ENCODE measurements around the gene B9D1.

B9D1 gene

DNA sequence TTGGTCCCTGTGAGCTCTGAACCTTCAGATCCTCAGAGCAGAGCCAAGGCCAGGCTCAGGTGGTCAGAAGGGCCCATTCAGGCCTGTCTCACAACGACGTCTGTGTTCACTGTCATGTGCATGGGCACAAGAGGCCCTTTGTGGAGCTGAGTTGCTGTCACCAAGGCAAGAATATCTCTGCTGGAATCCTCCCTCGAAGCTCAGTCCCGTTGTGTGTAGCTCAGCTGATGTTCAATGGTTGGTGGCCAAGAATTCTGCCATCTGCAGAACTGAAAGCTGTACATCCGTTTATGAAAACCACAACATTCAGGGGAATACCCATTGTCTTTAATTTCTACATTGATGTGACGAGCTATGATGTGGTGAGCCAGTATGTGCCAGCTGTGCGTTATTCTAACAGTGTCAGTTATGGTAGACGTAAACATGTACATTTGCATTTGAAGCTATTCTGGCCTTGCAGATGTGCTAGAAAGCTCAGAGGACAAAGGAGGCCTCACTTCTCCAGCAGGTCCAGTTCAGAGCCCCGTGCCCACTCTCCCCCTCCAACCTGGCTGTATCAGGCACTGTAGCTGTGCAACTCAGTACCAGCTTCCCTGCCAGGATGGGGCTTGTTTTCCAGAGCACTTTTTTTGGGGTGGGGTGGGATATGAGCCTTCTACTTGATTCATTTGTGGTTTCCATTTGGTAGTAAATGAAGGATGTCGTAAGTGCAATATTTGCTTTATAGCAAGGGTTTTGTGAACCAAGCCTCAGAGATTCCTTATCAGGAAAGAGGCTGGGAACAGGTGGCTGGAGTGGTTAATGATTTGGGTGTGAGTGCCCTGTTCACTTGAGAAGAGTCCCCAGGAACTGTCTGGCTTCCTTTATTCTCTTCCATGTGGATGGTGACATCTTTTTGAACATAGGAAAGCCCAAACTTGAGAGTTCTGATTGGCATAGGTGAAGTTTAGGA lies 56.1 kb downstream of the B9D1 start:
- no peaks in the 10 kb centered on the region for H3K27me3 ChIP-seq (replicated peaks; ENCODE audit: insufficient read depth, low read length)
- H4K20me1 ChIP-seq (ENCODE audit: insufficient read depth, low read length), result no peaks in the 10 kb centered on the region
- peaks cover 40% of the 10 kb centered on the region for H3F3A ChIP-seq (ENCODE audit: insufficient read depth, low read length)
- H3K9me3 ChIP-seq (replicated peaks; ENCODE audit: insufficient read depth, low read length), result no peaks in the 10 kb centered on the region
- H3K4me3 ChIP-seq (ENCODE audit: low read length), result peak overlapping the region; percentile 24
- TF ChIP-seq EZH2 (optimal IDR thresholded peaks at IDR 0.05; ENCODE audit: low read depth, low read length), result no peak
- no peaks in the 10 kb centered on the region for H3K36me3 ChIP-seq (replicated peaks; ENCODE audit: insufficient read depth, low read length)
- no peak overlapping the region for H2AFZ ChIP-seq (ENCODE audit: low read length)
- H3K27ac ChIP-seq (ENCODE audit: low read length), result peak overlapping the region; percentile 99
- no peaks in the 10 kb centered on the region for H3K9me2 ChIP-seq (replicated peaks; ENCODE audit: insufficient read depth, low read length)
- peak; percentile 99 for DNase-seq
- H3K79me2 ChIP-seq (ENCODE audit: low read length), result peaks cover 17% of the 10 kb centered on the region
- peak overlapping the region; percentile 61 for H3K4me2 ChIP-seq (ENCODE audit: low read depth, low read length)
- peak overlapping the region; percentile 87 for H3K9ac ChIP-seq (ENCODE audit: low read length)
- H3K4me1 ChIP-seq (ENCODE audit: low read length), result peaks cover 66% of the 10 kb centered on the region

DNA sequence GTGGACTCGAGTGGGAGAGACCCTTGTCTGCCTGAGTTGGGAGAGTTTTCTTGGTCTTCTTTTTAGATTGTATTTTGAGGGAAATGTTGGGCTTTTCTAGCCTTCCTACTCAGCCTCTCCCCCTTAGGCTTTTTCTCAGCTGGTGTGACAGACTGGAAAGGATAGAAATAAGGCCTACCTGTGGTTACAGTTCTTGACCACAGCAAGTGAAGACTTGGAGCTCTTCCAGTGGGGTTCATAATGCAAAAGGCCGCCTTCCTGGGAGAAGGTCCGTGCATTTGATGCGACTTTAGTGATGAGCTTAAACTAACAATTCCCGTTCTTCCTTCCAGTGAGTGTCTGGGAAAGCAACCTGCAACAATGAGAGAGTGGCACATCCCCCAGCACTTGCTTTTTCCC lies 56.8 kb downstream of the B9D1 start:
- no peaks in the 10 kb centered on the region for H3K9me3 ChIP-seq (replicated peaks; ENCODE audit: insufficient read depth, low read length)
- no peaks in the 10 kb centered on the region for H3K36me3 ChIP-seq (replicated peaks; ENCODE audit: insufficient read depth, low read length)
- H3K27ac ChIP-seq (ENCODE audit: low read length), result peak overlapping the region; percentile 99
- H3K9ac ChIP-seq (ENCODE audit: low read length), result peak overlapping the region; percentile 87
- H3K4me3 ChIP-seq (ENCODE audit: low read length), result peak overlapping the region; percentile 24
- peak overlapping the region; percentile 61 for H3K4me2 ChIP-seq (ENCODE audit: low read depth, low read length)
- peak; percentile 55 for DNase-seq
- peaks cover 17% of the 10 kb centered on the region for H3K79me2 ChIP-seq (ENCODE audit: low read length)
- H3K27me3 ChIP-seq (replicated peaks; ENCODE audit: insufficient read depth, low read length), result no peaks in the 10 kb centered on the region
- H2AFZ ChIP-seq (ENCODE audit: low read length), result no peak overlapping the region
- H3K4me1 ChIP-seq (ENCODE audit: low read length), result peaks cover 66% of the 10 kb centered on the region
- TF ChIP-seq, protein P1, sequence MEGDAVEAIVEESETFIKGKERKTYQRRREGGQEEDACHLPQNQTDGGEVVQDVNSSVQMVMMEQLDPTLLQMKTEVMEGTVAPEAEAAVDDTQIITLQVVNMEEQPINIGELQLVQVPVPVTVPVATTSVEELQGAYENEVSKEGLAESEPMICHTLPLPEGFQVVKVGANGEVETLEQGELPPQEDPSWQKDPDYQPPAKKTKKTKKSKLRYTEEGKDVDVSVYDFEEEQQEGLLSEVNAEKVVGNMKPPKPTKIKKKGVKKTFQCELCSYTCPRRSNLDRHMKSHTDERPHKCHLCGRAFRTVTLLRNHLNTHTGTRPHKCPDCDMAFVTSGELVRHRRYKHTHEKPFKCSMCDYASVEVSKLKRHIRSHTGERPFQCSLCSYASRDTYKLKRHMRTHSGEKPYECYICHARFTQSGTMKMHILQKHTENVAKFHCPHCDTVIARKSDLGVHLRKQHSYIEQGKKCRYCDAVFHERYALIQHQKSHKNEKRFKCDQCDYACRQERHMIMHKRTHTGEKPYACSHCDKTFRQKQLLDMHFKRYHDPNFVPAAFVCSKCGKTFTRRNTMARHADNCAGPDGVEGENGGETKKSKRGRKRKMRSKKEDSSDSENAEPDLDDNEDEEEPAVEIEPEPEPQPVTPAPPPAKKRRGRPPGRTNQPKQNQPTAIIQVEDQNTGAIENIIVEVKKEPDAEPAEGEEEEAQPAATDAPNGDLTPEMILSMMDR (IDR thresholded peaks at IDR 0.05; ENCODE audit: low read length), result no peak
- TF ChIP-seq EZH2phosphoT487 (IDR thresholded peaks at IDR 0.05; ENCODE audit: low read length) (no peak), EZH2 (optimal IDR thresholded peaks at IDR 0.05; ENCODE audit: low read depth, low read length) (no peak)
- no peaks in the 10 kb centered on the region for H3K9me2 ChIP-seq (replicated peaks; ENCODE audit: insufficient read depth, low read length)
- peaks cover 40% of the 10 kb centered on the region for H3F3A ChIP-seq (ENCODE audit: insufficient read depth, low read length)
- H4K20me1 ChIP-seq (ENCODE audit: insufficient read depth, low read length), result no peaks in the 10 kb centered on the region

DNA sequence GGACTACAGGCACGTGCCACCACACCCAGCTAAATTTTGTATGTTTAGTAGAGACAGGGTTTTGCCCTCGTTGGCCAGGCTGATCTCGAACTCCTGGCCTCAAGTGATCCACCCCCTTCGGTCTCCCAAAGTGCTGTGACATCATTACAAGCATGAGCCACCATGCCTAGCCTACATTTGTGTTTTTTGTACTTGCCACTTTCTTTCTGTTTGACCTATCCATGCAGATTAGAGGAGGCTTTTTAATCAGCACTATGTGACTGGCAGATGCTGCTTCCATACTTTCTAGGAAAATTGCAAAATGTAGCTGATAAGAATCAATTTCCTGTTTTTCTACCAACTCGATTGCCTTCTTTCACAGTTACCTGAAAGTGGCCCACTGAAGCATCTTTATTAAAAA lies 57.3 kb downstream of the B9D1 start:
- Histone ChIP-seq H3K9me3 (replicated peaks; ENCODE audit: insufficient read depth, low read length) (no peaks in the 10 kb centered on the region), H3F3A (ENCODE audit: insufficient read depth, low read length) (peaks cover 40% of the 10 kb centered on the region), H3K4me1 (ENCODE audit: low read length) (peaks cover 66% of the 10 kb centered on the region), H3K27me3 (replicated peaks; ENCODE audit: insufficient read depth, low read length) (no peaks in the 10 kb centered on the region), H3K9me2 (replicated peaks; ENCODE audit: insufficient read depth, low read length) (no peaks in the 10 kb centered on the region), H3K36me3 (replicated peaks; ENCODE audit: insufficient read depth, low read length) (no peaks in the 10 kb centered on the region), H3K4me3 (ENCODE audit: low read length) (peak overlapping the region; percentile 24), H2AFZ (ENCODE audit: low read length) (no peak overlapping the region), H3K9ac (ENCODE audit: low read length) (peak overlapping the region; percentile 87), H3K79me2 (ENCODE audit: low read length) (peaks cover 17% of the 10 kb centered on the region), H3K27ac (ENCODE audit: low read length) (peak overlapping the region; percentile 99), H4K20me1 (ENCODE audit: insufficient read depth, low read length) (no peaks in the 10 kb centered on the region), H3K4me2 (ENCODE audit: low read depth, low read length) (peak overlapping the region; percentile 61)
- DNase-seq, result no peak
- TF ChIP-seq EZH2 (optimal IDR thresholded peaks at IDR 0.05; ENCODE audit: low read depth, low read length) (no peak), EZH2phosphoT487 (IDR thresholded peaks at IDR 0.05; ENCODE audit: low read length) (no peak)
- TF ChIP-seq, protein P1 (IDR thresholded peaks at IDR 0.05; ENCODE audit: low read length), result no peak

All from MM.1S (cell line).